ENCODE measurements around the gene ELMOD3. TPM values are rescaled to one million over a fixed set of nuclear protein-coding genes. Genes with fewer than 3 reads are reported as not detected.
"Not testable (repeated sequence)": the region's sequence is repeated elsewhere in the genome, so short reads cannot be mapped to it uniquely, and the experiment has no call there.

ELMOD3 gene
- total RNA-seq, 3 donors from 2014 or later, result 18.1 to 29.8 (median 23.0) TPM

- ATAC-seq (no peak), DNase-seq (no peak)
- intact Hi-C loops (cut with DNase I, micrococcal nuclease), result no loop called here
- Histone ChIP-seq H3K4me1 (ENCODE audit: low read depth) (no peaks in the 10 kb centered on the region), H3K36me3 (ENCODE audit: low read depth) (no peaks in the 10 kb centered on the region), H3K9me3 (peaks cover 6% of the 10 kb centered on the region), H3K4me3 (no peak overlapping the region)
- TF ChIP-seq, protein P1, sequence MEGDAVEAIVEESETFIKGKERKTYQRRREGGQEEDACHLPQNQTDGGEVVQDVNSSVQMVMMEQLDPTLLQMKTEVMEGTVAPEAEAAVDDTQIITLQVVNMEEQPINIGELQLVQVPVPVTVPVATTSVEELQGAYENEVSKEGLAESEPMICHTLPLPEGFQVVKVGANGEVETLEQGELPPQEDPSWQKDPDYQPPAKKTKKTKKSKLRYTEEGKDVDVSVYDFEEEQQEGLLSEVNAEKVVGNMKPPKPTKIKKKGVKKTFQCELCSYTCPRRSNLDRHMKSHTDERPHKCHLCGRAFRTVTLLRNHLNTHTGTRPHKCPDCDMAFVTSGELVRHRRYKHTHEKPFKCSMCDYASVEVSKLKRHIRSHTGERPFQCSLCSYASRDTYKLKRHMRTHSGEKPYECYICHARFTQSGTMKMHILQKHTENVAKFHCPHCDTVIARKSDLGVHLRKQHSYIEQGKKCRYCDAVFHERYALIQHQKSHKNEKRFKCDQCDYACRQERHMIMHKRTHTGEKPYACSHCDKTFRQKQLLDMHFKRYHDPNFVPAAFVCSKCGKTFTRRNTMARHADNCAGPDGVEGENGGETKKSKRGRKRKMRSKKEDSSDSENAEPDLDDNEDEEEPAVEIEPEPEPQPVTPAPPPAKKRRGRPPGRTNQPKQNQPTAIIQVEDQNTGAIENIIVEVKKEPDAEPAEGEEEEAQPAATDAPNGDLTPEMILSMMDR (IDR thresholded peaks at IDR 0.05), result no peak
Observed at GRCh38 chr2:85376291-85377065, 21.9 kb downstream of the ELMOD3 start.

GRCh38 chr2:85377083-85377482 is 22.5 kb downstream of the ELMOD3 start:
- H3K36me3 ChIP-seq (ENCODE audit: low read depth), result no peaks in the 10 kb centered on the region
- TF ChIP-seq, protein P1 (IDR thresholded peaks at IDR 0.05), result no peak
- no peaks in the 10 kb centered on the region for H3K4me1 ChIP-seq (ENCODE audit: low read depth)
- intact Hi-C loops (cut with DNase I, micrococcal nuclease), result no loop called here
- no peak for ATAC-seq
- H3K9me3 ChIP-seq, result peaks cover 6% of the 10 kb centered on the region
- no peak for DNase-seq
- H3K4me3 ChIP-seq, result no peak overlapping the region

DNA sequence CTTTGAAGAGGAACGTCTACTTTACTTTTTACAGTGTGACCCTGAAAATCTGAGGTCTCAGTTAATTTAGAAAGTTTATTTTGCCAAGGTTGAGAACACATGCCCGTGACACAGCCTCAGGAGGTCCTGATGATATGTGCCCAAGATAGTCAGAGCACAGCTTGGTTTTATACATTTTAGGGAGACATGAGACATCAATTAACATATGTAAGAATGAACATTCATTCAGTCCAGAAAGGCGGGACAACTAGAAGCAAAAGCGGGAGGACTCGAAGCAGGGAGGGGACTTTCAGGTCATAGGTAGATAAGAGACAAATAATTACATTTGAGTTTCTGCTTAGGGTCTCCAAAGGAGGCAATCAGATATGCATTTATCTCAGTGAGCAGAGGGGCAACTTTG is 23.7 kb downstream of the ELMOD3 start:
- H3K4me3 ChIP-seq, result no peak overlapping the region
- intact Hi-C loops (cut with DNase I, micrococcal nuclease), result no loop called here
- H3K4me1 ChIP-seq (ENCODE audit: low read depth), result no peaks in the 10 kb centered on the region
- peaks cover 6% of the 10 kb centered on the region for H3K9me3 ChIP-seq
- DNase-seq, result no peak
- no peaks in the 10 kb centered on the region for H3K36me3 ChIP-seq (ENCODE audit: low read depth)
- ATAC-seq, result no peak
- TF ChIP-seq, protein P1 (IDR thresholded peaks at IDR 0.05), result no peak

GRCh38 chr2:85380048-85380447 is 25.5 kb downstream of the ELMOD3 start:
- Histone ChIP-seq H3K4me1 (ENCODE audit: low read depth) (no peaks in the 10 kb centered on the region), H3K4me3 (no peak overlapping the region), H3K9me3 (peaks cover 6% of the 10 kb centered on the region), H3K36me3 (ENCODE audit: low read depth) (no peaks in the 10 kb centered on the region)
- ATAC-seq (no peak), DNase-seq (no peak)
- intact Hi-C loops (cut with DNase I, micrococcal nuclease), result no loop called here
- TF ChIP-seq, protein P1 (IDR thresholded peaks at IDR 0.05), result no peak

- intact Hi-C loops (cut with DNase I, micrococcal nuclease); H3K9me3 ChIP-seq; H3K36me3 ChIP-seq (ENCODE audit: low read depth); H3K4me1 ChIP-seq (ENCODE audit: low read depth); DNase-seq; H3K4me3 ChIP-seq; ATAC-seq: not testable (repeated sequence)
Observed at GRCh38 chr2:85383151-85383550, 28.6 kb downstream of the ELMOD3 start.

DNA sequence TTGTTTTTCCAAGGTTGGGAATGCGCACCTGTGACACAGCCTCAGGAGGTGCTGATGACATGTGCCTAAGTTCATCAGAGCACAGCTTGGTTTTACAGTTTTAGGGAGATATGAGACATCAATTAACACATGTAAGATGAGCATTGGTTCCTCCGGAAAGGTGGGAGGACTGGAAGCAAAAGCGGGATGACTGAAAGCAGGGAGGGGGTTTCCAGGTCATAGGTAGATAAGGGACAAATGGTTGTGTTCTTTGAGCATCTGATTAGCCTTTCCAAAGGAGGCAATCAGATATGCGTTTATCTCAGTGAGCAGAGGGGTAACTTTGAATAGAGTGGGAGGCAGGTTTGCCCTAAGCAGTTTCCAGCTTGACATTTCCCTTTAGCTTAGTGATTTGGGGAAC is 29.3 kb downstream of the ELMOD3 start:
- intact Hi-C loops (cut with DNase I, micrococcal nuclease), result no loop called here
- DNase-seq (no peak), ATAC-seq (no peak)
- Histone ChIP-seq H3K36me3 (ENCODE audit: low read depth) (no peaks in the 10 kb centered on the region), H3K9me3 (peaks cover 6% of the 10 kb centered on the region), H3K4me3 (no peak overlapping the region), H3K4me1 (ENCODE audit: low read depth) (no peaks in the 10 kb centered on the region)
- TF ChIP-seq, protein P1 (IDR thresholded peaks at IDR 0.05), result no peak

All from mucosa of descending colon (tissue), 3 donors.